Stimulated activated CD8-positive, alpha-beta memory T cell treated with anti-CD3 and anti-CD28 coated beads, Interleukin-4, amount 100 ng/mL, for 48 hours (primary cell): ENCODE measurements around the gene PRIMA1.

Source experiments
- DNase-seq: peaks from one replicate; pipeline ENCODE4 v3.0.0-alpha.2; 2020

PRIMA1 gene

DNA sequence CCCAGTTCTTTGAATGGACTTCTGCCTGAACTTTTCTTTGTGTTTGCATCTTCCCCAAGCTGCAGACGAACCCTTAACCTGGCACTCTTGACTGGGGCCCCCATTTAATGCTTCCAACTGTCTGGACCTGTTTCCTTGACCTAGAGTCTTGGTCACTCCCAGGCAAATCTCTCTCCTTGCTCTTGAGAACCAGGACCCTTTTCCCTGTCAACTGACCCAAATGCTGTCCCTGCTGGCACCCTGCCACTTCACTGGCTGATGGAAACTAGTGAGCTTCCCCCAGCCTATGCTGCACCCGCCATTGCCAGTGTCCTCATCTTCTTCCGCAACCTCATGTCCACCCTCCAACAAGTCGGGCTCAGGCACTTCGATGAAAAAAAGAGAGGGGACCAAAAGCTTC lies 79.5 kb downstream of the PRIMA1 start:
- no peak for DNase-seq

DNA sequence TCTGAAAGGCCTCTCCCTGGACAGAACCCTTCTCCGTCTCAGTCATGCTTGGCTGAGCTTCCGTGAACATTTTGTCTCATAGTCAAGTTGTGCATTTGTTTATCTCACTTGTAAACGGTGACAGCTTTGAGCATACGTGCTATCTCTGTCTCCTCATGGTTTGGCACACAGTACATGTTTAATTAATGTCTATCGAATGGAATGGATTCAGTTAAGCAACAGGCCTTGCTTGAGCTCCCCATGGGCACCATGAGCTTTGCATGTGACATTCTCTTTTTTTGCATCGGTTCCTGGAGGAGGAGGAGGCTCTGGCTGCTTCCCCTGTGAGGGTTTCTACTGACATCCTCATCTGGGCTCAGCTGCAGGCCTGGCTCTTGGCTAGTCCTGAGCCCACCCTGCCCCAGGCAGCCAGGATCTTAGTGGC lies 80.0 kb downstream of the PRIMA1 start:
- no peak for DNase-seq

DNA sequence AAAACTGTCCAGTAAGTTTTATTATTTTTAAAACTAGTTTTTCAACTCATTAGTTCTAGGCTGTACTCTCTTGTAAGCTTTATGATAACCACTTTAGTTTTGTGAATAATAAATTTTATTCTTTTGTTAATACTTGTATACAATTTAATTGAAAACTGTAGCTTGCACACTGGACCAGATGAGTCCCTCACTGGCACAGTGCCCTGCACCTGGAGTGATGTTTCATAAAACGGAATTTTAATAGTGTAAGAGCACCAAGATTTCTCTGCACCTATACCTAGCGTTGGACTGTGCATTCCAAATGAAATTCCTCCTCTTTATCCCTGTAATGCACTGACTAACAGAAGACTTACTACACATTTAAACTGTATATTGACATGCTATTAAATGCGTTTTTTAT lies 80.8 kb downstream of the PRIMA1 start:
- DNase-seq, result no peak

DNA sequence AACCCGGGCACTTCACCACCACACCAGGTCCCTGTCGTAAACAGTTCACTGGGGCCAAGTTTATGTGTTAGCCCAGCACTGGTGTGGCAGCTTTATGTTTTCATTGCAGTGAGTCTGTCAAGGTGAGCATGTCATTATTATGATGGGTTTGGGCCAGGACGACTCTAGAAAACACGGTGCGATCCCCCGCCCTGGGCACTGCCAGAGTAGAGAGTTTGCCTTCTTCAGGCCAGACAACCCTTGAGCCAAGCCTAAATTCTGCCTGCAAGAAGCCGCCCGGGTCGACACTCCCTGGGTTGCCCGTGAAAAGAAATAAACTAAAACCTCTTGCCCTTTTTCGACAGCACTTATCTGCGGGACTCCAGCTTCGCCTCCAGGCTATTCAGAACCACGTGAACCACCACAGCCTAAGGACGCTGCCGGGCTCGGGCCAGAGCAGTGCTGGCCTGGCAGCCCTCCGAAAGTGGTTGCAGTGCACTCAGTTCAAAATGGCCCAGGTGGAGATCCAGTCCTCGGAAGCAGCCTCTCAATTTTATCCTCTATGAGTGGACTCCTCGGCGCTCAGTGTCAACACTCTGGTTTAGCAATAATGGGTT lies 81.8 kb downstream of the PRIMA1 start:
- DNase-seq, result no peak

DNA sequence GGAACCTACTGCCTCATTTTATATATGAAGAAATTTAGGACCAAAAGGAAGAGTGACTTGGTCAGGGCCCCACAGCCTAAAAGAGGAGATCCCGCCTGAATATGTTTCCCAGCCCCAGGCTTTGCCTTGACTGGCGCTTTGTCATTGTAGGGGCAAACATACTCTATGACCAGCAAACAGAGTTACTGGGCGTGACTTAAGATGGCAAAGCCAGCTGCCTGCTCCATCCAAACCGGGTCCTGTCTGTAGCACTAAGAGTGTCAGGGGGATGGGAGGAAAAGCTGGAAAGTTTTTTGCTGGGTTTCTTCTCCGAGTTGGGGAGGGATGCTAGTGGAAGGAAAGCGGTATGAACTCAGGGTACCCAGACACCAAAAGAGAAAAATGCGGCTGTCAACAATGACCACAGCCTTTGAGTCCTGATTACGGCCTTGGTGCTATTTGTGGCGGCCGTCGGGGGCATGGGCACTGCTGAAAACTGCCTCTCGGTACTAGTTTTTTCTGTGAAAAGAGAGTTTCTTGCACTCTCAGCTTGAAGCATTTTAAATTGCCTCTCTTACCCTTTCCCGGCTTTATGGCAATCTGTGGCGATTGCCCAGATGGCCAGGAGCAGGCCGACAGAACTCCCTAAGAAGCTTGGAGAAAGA lies 82.7 kb downstream of the PRIMA1 start:
- no peak for DNase-seq

DNA sequence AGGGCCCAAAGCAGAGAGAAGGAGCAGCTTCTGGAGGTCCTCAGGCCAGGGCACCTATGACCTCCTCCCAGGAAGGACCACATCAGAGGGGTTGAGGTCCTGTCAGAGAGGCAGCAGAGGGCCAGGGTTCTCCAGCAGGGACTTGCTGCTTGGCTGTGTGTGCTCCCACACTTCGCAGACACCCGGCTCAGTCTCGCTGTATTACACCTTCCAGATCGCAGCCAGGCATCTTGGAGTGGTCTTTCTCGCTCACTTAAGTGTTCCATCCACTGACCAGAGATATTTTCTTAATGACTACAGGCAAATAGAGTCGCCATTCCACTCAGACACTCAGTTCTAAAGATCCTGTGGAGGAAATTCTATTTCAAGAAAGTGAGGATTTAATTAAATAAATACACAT lies 84.3 kb downstream of the PRIMA1 start:
- no peak for DNase-seq

DNA sequence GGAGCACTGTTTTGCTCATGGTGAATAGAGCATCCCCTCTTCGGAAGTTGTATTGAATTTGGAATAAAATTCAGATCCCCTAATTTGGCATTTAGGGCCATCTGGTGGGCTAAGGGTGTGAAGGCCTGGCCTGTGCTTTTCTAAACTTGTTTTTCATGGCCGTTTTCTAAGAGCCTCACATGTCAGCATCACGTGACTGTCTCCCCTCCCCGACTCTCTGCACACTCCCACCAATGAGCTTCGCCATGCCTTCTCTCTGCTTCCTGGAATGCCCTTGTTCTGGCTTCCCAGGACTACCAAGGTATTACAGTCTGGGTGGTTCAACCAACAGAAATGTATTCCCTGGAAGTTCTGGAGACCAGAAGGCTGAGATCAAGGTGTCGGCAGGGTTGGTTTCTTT lies 85.3 kb downstream of the PRIMA1 start:
- no peak for DNase-seq

DNA sequence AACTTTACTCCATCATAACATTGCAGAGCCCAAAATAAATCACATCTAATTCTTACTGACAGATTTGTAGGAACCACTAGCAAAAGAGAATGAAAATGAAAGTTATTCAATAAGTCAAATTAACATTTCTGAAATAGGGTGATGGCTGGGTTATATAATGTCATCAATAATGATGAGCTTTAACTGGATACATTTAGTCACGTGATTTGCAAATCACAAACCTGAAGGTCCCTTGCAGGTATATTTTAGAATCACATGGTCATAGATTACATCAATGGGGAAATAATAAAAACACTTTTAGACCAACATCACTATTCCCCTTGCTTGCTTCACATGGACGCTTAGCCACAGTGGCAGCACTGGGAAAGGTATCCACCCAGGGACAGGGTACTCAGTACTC lies 86.7 kb downstream of the PRIMA1 start:
- no peak for DNase-seq

DNA sequence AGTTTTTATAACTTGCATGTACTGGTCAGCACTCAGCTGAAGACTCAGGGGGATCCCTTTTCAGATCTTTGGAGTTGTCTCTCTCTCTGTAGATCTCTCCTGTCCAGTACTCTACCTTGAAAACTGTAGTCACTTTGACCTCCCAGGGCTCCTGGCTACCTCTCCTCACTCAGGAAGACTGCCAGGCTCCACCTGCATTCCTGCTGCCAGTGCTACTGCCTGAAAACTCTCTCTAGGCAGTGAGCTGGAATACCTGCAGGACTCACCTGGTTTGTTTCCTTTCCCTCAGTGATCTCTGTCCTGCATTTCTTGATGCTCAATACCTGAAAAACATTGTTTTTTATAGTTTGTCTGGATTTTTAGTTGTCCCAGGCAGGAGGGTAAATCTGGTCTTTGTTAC lies 87.4 kb downstream of the PRIMA1 start:
- DNase-seq, result no peak

DNA sequence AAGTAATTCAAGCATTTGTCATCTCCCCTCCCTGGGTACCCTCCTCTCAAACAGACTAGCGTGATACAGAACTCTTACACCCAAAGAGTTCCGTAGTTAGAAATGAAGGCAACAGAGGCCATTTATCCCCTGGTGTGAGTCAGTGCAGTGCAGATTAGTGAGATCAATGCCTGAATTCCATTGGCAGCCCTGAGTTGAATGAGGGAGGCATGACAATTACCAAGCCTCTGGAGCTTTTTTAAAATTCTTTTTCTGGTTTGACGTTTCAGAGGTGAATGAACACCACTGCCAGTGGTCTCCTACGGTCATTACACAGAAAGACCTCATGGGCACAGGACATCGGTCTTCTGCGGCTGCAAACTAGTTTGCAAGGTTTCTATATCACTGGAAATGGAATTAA lies 94.4 kb downstream of the PRIMA1 start:
- DNase-seq, result no peak

DNA sequence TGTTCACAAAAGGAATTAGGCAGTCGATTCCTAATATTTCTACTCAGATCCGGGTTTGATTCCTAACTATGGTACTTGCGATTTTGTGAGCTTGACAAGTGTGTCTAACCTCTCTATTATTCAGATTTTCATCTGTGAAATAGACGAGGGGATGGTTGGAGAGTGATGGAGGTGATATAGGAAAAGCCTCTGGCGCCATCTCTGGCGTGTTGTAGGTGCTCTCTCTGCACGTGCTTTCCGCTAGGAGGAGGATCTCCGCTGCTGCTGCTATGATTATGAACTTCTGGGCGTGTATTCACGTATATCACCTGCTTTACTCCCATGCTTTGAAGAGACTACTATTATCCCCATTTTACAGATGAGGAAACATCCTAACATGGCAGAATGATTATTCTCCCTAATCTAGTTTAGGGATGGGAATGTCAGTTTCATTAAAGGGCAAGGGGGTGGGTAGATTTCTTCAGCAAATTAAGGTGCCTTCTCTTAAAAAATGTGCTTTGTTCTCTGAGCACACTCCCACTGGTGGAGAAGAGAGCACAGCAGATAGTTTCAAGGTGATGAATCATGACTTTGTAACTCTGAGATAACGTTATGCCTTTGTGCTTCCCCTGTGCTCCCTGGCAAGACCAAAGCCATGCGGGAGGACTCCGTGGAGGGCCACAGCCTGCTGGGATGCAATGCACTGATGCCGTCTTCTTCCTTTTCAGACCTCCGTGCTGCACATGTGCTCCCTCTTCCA lies 97.1 kb downstream of the PRIMA1 start:
- DNase-seq, result no peak

DNA sequence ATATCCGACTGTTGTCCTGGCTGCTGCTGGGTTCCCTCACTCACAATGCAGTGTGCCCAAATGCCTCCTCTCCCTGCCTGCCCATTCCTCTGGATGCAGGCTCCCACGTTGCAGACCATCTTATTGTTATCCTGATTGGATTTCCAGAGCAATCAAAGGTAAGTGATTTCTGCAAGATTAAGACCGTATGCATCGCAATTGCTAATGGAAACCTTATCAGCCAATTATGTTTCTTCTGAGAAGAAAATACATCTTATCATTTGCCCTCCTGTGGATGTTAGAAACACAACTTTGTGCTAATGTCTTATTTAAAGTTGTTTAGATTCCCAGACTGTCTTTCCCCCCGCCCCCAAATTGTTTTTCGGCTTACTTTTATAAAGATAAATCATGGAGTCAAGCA lies 98.1 kb downstream of the PRIMA1 start:
- no peak for DNase-seq

DNA sequence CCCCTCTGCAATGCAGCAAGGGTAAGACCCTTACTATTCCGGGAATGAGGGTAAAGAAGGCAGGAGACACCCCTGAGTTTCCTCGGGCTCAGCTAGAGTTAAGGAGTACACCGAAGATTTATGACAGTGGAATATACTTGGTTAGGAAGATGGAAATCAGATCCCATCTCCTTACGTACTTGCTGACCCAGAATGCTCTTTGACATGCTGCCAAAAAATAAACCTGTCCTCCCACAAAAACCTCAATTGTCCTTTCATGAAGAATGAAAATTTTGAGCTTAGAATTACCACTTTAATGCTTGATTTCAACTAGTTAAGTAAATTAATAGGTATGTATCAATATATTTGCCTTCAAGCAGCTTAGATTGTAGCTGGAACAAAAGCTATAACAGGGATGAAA lies 99.5 kb downstream of the PRIMA1 start:
- no peak for DNase-seq

DNA sequence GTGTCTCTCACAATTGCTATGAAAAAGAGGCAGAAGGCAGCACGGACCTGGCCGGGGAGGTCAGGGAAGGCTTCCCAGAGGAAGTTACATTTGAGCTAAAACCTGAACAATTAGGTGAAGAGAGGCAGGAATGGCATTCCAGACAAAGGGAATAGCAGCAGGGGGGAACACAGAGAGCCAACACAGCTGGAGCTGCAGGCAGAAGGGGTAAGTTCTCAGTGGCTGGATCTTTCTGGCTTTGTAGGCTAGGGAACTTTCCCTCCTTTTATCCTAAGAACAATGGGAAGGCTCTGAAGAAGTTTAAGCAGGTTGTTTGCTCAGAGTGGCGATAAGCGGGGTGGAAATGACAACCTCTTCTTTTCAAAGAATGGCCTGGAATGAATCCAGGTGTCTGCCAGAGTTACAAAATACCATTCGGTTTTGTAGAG lies 100.0 kb downstream of the PRIMA1 start:
- DNase-seq, result no peak

DNA sequence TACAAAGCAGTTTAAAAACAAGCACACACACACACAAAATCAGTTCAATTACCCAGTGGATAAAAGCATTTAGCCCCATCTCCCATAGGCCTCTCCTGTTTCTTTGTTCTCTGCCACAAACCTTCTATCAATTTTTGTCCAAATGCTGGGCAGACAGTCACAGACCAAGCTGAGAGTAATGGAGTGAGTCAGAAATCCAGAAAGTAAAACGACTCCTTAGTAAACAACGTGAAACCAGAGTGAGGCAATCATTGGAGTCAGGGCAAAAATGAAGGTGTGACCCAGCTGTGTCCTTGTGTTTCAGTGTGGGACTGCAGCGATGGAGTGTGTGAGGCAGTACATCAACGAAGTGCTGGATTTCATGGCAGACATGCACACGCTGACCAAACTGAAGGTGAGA lies 102.0 kb downstream of the PRIMA1 start:
- DNase-seq, result no peak

DNA sequence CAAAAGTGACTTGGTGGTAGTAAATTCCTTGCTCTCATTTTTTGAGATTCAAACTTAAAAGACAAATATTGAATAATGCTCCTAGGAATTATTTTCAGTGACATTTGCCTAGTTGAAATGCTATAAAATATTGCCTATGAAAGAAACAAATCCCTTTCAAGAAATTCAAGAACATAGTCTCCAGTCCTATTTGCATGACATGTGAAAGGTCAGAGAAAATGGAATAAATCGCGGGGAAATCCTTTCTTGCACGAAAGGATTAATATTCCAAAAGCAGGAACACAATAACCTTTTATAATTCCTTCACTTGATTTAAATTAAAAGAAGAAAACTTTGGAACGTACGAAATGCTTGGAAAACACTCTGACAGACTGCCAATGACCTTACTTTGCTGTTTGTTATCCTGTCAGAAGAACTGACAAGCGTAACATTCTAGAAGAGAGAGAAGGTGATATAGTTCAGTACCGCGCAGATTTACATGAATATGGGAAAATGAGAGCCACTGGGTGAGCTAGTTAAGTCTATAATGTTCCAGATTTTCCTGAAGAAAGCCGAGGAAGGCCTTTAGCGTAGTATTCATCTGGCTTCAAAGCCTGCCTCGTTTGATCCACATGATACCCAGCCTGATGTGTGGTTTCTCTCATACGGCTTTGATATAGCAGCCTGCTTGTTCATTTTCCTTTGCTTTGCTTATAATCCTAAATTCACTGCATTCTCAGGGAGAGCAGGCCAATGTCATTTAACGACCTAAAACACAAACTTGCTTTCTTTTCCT lies 103.0 kb downstream of the PRIMA1 start:
- no peak for DNase-seq

DNA sequence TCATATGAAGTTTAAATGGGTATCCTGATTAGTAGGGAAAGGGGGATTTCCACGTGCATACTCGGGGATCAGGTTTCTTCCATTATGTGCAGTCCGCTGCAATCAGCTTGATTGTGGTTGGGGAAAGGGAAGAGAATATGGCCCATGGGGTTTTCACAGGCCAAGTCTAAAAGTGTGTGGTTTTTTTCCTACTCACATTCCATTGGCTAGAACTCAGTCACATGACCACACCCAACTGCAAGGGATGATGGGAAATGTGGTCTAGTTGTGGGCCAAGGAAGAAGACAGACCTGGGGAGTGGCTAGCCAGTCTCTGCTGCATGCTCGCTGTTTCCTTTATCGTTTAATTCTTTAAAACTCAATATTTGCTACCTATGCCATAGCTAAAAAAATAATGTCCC lies 105.1 kb downstream of the PRIMA1 start:
- no peak for DNase-seq

DNA sequence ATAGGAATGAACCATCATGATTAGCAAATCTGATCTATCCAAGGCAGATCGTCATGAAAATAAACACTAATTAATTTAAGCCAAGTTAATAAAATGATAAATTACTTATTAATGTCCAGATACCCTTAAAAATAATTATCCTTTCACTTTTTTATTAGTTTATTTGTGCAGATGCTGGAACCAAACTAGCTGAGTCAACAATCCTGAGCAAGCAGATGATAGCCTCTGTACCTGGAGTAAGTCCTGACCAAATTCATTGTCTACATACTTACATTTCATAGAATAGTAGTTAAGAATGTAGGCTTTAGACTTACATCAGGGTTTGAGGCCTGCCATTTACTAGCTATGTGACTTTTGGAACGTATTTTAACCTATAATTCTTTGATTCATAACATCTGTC lies 105.8 kb downstream of the PRIMA1 start:
- DNase-seq, result no peak

DNA sequence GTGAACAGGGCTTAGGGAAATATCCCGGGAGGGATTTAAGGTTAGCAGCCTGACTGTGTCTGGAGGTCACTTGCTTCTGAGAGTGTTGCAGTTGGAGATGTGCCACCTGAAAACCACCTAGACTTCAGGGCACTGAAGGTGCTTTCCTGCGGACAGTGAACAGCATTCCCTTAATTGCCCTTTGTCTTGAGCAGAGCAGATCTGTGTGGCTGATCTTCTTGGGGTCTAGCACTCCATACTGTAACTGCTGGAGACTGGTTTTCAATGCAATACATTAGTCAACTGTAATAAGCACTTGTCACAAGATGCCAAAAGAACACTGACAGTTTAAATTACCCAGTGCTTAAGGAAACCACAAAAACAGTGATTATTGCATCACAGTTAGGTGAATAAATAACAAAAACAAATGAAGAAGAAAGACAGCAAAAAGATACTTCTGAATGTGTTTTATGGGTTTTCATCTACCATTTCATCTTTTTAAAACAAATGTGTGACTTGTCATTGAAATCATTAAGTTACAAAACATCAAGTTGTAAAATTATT lies 111.8 kb downstream of the PRIMA1 start:
- no peak for DNase-seq

DNA sequence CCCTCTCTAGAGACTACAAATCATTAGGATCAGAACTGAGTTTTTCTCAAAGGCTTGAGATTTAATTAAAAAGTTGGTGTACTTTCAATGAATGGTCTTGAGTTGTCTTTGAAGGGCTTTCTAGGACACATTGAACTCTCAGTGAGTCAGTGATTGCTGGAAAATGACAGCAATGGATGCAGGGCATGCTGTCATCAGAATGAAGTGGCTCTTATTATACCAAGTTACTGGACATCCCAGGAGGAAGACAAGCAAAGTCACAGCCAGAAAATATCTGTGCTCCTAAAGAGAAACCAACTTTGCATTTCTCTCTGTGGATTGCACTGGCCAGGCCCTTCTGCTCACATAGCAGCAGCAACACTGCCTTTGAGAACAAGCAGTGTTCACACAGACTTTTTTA lies 112.6 kb downstream of the PRIMA1 start:
- DNase-seq, result no peak

DNA sequence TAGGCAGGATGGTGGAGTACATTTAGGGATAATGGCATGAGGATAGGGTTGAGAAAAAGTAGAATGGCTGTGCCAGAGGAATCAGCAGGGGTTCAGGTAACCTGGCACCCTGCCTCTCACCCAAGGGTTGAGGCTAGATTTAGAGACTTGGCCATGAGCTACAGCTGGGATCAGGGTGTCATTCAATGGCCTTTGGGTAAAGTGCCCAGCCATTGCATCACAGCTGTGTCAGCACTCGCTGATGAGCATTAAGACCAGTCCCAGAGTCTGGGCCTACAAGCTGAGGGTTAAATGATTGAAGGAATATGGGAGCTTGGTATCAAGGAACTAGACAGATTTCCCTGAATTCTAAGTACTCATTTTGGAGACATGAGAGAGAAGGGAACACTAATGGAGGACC lies 113.9 kb downstream of the PRIMA1 start:
- no peak for DNase-seq

DNA sequence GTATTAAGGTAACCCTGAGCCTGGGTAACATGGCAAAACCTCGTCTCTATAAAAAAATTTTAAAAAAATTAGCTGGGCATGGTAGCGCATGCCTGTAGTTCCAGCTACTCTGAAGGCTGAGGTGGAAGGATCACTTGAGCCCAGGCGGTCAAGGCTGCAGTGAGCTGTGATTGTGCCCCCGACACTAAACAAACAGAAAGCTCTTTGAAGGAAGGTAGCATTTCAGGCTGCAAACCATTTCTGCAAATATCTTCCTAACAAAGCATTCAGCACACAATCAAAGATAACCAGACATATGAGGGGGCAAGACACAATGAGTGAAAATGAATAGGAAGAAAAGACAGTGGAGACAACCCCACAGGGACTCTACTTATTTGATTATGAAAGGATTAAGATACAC lies 118.7 kb downstream of the PRIMA1 start:
- no peak for DNase-seq
